ENCODE data around the gene GLB1L2.

Gene GLB1L2

DNA sequence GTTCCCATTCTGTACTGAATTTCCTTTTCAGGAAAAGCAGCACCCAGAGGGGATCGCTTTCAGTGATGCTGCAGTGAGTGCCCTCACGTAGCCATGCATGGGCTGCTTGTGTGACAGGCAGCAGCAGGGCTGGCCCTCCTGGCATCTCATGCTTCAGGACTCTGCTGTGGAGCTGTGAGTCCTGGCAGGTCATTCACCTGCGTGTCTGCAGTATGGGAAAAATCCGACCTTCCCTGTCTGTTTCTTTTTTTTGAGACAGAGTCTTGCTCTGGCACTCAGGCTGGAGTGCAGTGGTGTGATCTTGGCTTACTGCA is 13.4 kb downstream of the GLB1L2 start:
- DNase-seq (ENCODE audit: extremely low read depth, low read depth), result no peak
- TF ChIP-seq, protein P1, sequence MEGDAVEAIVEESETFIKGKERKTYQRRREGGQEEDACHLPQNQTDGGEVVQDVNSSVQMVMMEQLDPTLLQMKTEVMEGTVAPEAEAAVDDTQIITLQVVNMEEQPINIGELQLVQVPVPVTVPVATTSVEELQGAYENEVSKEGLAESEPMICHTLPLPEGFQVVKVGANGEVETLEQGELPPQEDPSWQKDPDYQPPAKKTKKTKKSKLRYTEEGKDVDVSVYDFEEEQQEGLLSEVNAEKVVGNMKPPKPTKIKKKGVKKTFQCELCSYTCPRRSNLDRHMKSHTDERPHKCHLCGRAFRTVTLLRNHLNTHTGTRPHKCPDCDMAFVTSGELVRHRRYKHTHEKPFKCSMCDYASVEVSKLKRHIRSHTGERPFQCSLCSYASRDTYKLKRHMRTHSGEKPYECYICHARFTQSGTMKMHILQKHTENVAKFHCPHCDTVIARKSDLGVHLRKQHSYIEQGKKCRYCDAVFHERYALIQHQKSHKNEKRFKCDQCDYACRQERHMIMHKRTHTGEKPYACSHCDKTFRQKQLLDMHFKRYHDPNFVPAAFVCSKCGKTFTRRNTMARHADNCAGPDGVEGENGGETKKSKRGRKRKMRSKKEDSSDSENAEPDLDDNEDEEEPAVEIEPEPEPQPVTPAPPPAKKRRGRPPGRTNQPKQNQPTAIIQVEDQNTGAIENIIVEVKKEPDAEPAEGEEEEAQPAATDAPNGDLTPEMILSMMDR (IDR thresholded peaks at IDR 0.05; ENCODE audit: low read depth, low read length), result no peak

DNA sequence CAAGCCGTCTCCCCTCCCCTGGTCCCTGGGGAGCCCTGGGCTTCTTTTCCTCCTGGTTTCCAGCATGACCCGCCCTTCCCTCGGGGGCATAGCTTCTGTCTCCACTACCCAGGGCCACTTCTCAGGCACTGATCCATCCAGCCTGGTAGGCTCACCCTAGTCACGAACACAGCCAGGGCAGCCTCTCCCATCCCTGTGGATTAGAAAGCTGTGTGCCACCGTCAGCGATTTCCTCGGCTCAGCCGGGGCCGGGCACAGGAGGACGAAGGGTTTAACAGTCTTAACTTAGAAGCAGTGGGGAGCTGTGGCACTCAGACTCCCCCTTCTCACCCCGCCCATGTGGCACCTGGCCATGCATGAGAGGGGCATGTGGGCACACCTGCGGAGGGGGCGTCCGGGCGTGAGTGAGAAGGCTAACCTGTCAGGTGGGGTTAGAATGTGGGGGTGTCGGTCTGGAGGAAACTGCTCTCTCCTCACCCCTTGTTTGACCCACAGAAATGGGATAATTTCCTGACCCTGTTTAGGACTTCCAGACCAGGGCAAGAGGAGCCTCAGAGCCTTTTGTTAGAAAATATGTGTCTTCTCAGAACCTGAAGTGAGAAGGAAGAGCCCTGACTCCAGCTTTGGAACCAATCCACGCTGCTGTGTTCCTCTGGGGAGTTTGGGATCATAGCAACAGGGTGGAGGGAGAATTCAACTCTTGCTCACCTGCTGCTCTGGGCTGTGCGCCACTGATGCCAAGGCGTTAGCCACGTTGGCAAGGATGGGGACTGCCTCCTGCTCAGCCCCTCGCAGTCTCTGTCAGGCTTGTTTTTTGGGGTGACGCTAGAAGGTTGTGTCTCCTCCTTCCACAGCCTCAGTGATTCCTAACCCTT is 14.6 kb downstream of the GLB1L2 start:
- TF ChIP-seq, protein P1 (IDR thresholded peaks at IDR 0.05; ENCODE audit: low read depth, low read length), result no peak
- no peak for DNase-seq (ENCODE audit: extremely low read depth, low read depth)

DNA sequence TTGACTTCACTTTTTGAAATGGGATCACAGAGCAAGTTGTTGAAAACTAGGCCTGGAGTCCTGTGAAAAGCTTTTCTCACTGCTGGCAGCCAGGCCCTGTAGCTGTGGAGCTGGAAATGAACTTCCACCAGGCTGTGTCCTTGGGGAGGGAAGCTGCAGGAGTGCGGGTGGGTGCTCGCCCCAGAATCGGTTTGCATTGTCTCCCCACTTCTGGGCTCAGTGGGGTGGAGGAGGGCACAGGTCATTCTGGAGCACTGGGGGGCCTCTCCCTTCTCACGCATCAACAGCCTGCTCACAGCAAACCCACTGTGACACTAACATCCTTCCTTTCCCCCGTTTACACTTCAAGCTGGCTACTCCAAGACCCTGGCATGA is 15.2 kb downstream of the GLB1L2 start:
- no peak for DNase-seq (ENCODE audit: extremely low read depth, low read depth)
- TF ChIP-seq, protein P1 (IDR thresholded peaks at IDR 0.05; ENCODE audit: low read depth, low read length), result no peak

DNA sequence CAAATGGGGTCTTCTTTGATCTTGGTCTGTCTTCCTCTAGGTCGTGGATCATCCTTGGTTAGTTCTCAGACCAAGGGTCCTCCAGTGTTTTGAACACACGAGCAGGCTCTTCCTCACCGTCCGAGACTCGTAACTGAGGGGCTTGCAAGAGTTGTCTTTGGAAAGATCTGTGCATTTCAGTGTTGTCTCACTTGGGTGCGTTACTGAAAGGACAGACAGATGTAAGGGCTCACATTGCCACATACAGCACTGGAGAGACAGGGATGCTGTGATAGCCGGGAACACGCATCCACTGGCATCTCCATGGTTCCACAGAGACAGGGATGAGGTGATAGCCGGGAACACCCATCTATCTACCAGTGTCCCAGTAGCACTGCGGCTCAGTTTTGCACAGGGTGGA is 15.7 kb downstream of the GLB1L2 start:
- TF ChIP-seq, protein P1 (IDR thresholded peaks at IDR 0.05; ENCODE audit: low read depth, low read length), result no peak
- no peak for DNase-seq (ENCODE audit: extremely low read depth, low read depth)

DNA sequence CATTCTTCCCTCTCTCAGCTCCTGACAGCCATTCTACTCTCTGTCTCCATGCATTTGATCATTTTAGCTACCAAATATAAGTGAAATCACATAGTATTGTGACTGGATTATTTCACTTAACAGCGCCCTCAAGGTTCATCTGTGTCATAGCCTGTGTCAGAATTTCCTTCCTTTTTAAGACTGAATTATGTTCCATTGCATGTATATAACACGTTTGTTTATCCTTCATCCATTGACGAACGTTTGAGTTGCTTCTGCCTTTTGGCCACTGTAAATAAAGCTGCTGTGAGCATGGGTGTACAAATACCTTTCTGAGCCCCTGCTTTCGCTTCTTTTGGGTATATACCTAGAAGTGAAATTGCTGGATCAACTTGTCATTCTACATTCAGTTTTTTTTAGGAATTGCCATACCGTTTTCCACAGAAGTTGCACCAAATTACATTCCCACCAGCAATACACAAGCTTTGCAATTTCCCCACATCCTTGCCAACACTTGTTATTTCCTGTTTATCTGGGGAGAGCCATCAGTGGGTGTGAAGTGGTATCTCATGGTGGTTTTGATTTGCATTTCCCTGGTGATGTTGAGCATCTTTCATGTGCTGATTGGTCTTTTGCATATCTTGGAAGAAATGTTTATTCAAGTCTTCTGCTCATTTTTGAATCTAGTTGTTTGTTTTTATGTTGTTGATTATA is 17.5 kb downstream of the GLB1L2 start:
- no peak for DNase-seq (ENCODE audit: extremely low read depth, low read depth)
- TF ChIP-seq, protein P1 (IDR thresholded peaks at IDR 0.05; ENCODE audit: low read depth, low read length), result no peak

DNA sequence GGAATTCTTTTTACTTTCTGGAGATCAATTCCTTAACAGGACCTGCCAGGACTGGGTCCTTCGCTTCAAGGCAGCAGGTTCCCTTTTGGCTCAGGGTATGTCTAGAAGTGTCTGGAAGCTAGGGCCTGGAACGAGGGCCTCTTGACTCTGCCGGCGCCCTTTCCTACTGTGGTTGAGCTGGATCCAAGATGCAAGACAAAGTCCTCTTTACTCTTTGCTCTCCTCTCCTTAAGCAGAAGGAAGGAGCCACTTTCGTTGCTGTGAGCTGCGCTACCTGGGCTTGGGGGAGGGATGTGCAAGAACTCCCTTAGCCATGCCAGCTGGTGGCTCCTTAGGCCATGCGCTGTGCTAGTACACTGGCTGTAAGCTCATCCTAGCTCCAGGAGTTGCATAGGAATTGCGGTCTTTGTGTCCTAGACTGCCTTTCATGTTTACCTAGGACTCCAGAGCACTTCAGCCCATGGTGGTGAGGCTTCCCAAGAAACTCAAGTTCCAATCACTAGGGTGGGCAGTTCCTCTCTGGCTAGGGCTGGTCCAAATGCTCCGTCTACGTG is 18.1 kb downstream of the GLB1L2 start:
- DNase-seq (ENCODE audit: extremely low read depth, low read depth), result no peak

More for the DNA sequence above, 18.1 kb downstream of the GLB1L2 start:
- TF ChIP-seq, protein P1 (IDR thresholded peaks at IDR 0.05; ENCODE audit: low read depth, low read length), result no peak

Data from AG09319 (cell line).